Natural killer cell (primary cell): ENCODE measurements around the gene ZNF415. TPM values are rescaled to one million over a fixed set of nuclear protein-coding genes. Genes with fewer than 3 reads are reported as not detected.
"Not testable (repeated sequence)": the region's sequence is repeated elsewhere in the genome, so short reads cannot be mapped to it uniquely, and the experiment has no call there.

ENCODE experiments used
- ATAC-seq, 3 donors: fragments of 150-1000 bp in 2 of 3; fragments of 200-7000 bp in 1 of 3; cut with Tn5 transposase; 1 replicate in 1 of 3; 2 replicates in 2 of 3; pipeline ENCODE4 v1.10.0; 2021; ENCODE audit warnings: mild to moderate bottlenecking in 2 of 3, moderate library complexity in 2 of 3
- DNase-seq, 2 donors: peaks; one replicate each; pipeline versions ENCODE4 v3.0.0 to v3.0.0-alpha.2; 2013 to 2021; ENCODE audit warnings: mixed read lengths in 1 of 2
- H3K27ac ChIP-seq: one replicate; pipeline ENCODE4 v1.5.1; 2013; ENCODE audit warnings: mild to moderate bottlenecking, low read length
- H3K27me3 ChIP-seq: one replicate; pipeline ENCODE4 v1.6.1; 2013; ENCODE audit warnings: low read length; ENCODE audit not compliant: control insufficient read depth, insufficient read depth
- H3K36me3 ChIP-seq: one replicate; pipeline ENCODE4 v1.6.1; 2013; ENCODE audit warnings: low read length; ENCODE audit not compliant: control insufficient read depth, insufficient read depth
- H3K4me1 ChIP-seq: one replicate; pipeline ENCODE4 v1.6.1; 2013; ENCODE audit warnings: low read length; ENCODE audit not compliant: control insufficient read depth, insufficient read depth
- H3K4me3 ChIP-seq: one replicate; pipeline ENCODE4 v1.5.1; 2013; ENCODE audit warnings: low read length
- H3K9me3 ChIP-seq: one replicate; pipeline ENCODE4 v1.6.1; 2013; ENCODE audit warnings: low read length; ENCODE audit not compliant: control insufficient read depth, insufficient read depth
- H3K27ac Mint-ChIP-seq, 2 donors: one replicate each; pipeline ENCODE4 v1.8.0; 2022; ENCODE audit warnings: mild to moderate bottlenecking in 2 of 2, mixed read lengths in 2 of 2, moderate library complexity in 1 of 2
- H3K27me3 Mint-ChIP-seq, 2 donors: one replicate each; pipeline ENCODE4 v1.8.0; 2022; ENCODE audit warnings: low read depth in 2 of 2, mixed read lengths in 2 of 2
- H3K36me3 Mint-ChIP-seq: one replicate; pipeline ENCODE4 v1.8.0; 2022; ENCODE audit warnings: mixed read lengths
- H3K4me1 Mint-ChIP-seq, 2 donors: one replicate each; pipeline ENCODE4 v1.8.0; 2022; ENCODE audit warnings: mixed read lengths in 2 of 2
- H3K4me3 Mint-ChIP-seq: one replicate; pipeline ENCODE4 v1.8.0; 2022; ENCODE audit warnings: mild to moderate bottlenecking, moderate library complexity, mixed read lengths
- H3K9me3 Mint-ChIP-seq, 2 donors: one replicate each; pipeline ENCODE4 v1.8.0; 2022; ENCODE audit warnings: mixed read lengths in 2 of 2
- WGBS: methylation state at CpG from one replicate; pipeline ENCODE4 v1.1.7; 2013; ENCODE audit warnings: missing lambda C conversion rate; ENCODE audit not compliant: insufficient coverage; 5-methylcytosine and 5-hydroxymethylcytosine counted together
- intact Hi-C: fragments of 100-400 bp; cut with micrococcal nuclease; formaldehyde crosslinking; loops from one replicate; pipeline ENCODE4 v1.14.2; 2022
- total RNA-seq, 4 donors: library from RNA; stranded (reverse); fragments of 120-200 nt in 1 of 4; gene quantifications; one replicate each; pipeline versions ENCODE4 v1.2.3 to v1.2.4, GENCODE V29; 2013 to 2022
- TF ChIP-seq, protein P1 (sequence below): fragments of 200-600 bp; IDR thresholded peaks from one replicate; pipeline ENCODE4 v1.8.0; 2022; ENCODE audit warnings: antibody characterized with exemption

ZNF415 gene
- total RNA-seq, 3 donors from 2014 or later (not counting 1 experiment from before 2014, with no cell fraction given) = 1.3 to 3.1 (median 1.7) TPM

DNA sequence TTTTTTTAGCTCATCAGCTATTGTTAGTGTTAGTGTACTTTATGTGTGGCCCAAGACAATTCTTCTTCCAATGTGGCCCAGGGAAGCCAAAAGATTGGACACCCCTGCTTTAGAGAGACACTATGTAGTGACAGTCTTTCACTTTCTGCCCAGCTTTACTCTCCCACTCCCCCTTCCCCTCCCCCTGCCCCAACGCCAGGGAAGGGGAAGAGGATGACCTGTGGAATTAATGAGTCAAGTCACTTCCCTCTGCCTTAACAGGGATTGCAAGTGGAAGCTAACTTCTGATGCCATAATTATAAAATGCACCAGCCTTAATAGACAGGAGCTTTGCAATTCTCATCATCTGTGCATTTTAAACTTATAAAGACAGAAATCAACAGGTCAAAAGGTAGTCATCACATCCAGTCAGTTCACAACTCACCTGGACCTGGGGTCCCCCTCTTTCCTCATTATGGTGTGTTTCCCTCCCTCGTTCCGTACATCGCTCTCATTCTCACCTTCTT, 1.6 kb downstream of the ZNF415 start:
- H3K36me3 Mint-ChIP-seq = peaks cover 18% of the 10 kb centered on the region
- TF ChIP-seq, protein P1, sequence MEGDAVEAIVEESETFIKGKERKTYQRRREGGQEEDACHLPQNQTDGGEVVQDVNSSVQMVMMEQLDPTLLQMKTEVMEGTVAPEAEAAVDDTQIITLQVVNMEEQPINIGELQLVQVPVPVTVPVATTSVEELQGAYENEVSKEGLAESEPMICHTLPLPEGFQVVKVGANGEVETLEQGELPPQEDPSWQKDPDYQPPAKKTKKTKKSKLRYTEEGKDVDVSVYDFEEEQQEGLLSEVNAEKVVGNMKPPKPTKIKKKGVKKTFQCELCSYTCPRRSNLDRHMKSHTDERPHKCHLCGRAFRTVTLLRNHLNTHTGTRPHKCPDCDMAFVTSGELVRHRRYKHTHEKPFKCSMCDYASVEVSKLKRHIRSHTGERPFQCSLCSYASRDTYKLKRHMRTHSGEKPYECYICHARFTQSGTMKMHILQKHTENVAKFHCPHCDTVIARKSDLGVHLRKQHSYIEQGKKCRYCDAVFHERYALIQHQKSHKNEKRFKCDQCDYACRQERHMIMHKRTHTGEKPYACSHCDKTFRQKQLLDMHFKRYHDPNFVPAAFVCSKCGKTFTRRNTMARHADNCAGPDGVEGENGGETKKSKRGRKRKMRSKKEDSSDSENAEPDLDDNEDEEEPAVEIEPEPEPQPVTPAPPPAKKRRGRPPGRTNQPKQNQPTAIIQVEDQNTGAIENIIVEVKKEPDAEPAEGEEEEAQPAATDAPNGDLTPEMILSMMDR = no peak
- Histone ChIP-seq H3K4me1 (peaks cover 15% of the 10 kb centered on the region), H3K9me3 (peaks cover 24% of the 10 kb centered on the region), H3K36me3 (no peaks in the 10 kb centered on the region), H3K4me3 (no peak overlapping the region), H3K27me3 (peaks cover 5% of the 10 kb centered on the region), H3K27ac (no peak overlapping the region)
- no peak for ATAC-seq
- H3K4me1 Mint-ChIP-seq = peaks cover 7 to 21% of the 10 kb centered on the region in 2 donors
- H3K27me3 Mint-ChIP-seq = no peaks in the 10 kb centered on the region
- peaks cover 3 to 7% of the 10 kb centered on the region in 2 donors for H3K9me3 Mint-ChIP-seq
- peak overlapping the region; percentile 69 for H3K4me3 Mint-ChIP-seq
- no peak for DNase-seq
- WGBS = 94% methylated on average over 3 of the region's 4 CpGs
- intact Hi-C loops = no loop called here
- peak overlapping the region in 1 of 2 donors; percentile 59 for H3K27ac Mint-ChIP-seq

DNA sequence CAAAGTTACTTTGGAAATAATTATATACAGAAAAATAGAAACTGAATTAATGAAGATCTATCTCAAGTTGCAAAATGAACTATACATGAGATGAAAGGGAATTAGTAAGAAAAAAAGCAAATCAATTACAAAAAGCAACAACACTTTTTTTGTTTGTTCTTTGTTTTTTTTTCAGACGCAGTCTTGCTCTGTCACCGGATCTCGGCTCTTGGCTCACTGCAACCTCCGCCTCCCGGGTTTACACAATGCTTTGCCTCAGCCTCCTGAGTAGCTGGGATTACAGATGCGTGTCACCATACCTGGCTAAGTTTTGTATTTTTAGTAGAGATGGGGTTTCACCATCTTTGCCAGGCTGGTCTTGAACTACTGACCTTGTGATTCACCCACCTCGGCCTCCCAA, 2.2 kb downstream of the ZNF415 start:
- H3K27me3 ChIP-seq = peaks cover 5% of the 10 kb centered on the region

DNA sequence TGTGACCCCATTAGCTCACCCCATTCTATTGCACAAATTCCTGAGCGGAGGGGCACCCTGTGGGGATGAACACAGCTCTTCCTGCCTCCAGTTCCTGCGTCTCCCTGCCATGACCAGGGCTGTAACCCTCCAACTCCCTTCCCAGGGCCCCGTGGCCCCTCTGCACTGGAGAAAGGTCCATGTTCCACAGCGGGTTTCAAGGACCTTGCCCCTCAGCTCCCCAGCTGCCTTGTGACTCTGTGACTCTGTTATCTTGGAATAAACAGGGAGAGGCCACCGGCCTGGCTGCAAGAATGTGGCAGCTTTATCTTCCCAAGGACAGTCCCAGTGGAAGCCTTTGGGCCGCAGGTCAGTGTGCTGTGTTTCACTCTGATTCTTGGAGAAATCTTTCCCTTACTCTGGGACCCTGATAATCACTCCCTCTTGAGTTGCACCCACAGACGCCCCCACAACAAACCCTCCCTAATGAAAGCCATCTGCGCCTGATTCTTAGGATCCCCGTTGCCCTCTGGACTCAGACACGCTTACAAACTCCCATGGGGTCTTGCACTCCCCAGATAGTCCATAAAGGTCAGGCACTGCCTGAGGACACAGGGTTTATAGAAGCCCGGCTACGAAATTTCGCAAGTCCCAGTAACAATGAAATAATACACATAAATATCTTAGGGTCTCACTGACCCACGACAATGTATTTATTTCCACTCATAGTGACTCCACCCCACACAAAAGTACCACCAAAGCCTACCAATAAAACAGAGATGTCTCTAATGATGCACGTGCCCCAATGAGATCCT, 5.8 kb downstream of the ZNF415 start:
- ATAC-seq, H3K4me3 Mint-ChIP-seq, H3K27me3 Mint-ChIP-seq, H3K27ac ChIP-seq, H3K27me3 ChIP-seq, H3K36me3 ChIP-seq, H3K9me3 Mint-ChIP-seq, DNase-seq, H3K4me3 ChIP-seq, H3K9me3 ChIP-seq, H3K4me1 ChIP-seq, intact Hi-C loops, H3K36me3 Mint-ChIP-seq, H3K27ac Mint-ChIP-seq: not testable (repeated sequence)
- 87% methylated on average over 8 of the region's 15 CpGs for WGBS
- peaks cover 4 to 17% of the 10 kb centered on the region in 2 donors for H3K4me1 Mint-ChIP-seq

More for the DNA sequence above, 2.2 kb downstream of the ZNF415 start:
- Histone ChIP-seq H3K27ac (no peak overlapping the region), H3K36me3 (no peaks in the 10 kb centered on the region), H3K4me3 (no peak overlapping the region), H3K9me3 (peaks cover 24% of the 10 kb centered on the region), H3K4me1 (peaks cover 15% of the 10 kb centered on the region)
- Mint-ChIP-seq H3K4me1 (peaks cover 7 to 21% of the 10 kb centered on the region in 2 donors), H3K36me3 (peaks cover 14% of the 10 kb centered on the region), H3K4me3 (no peak overlapping the region), H3K27me3 (no peaks in the 10 kb centered on the region), H3K9me3 (peaks cover 3 to 4% of the 10 kb centered on the region in 2 donors), H3K27ac (no peak overlapping the region)
- DNase-seq = no peak
- ATAC-seq = no peak
- TF ChIP-seq, protein P1 = no peak
- WGBS = 98% methylated on average over 7 of the region's 7 CpGs
- intact Hi-C loops = no loop called here

DNA sequence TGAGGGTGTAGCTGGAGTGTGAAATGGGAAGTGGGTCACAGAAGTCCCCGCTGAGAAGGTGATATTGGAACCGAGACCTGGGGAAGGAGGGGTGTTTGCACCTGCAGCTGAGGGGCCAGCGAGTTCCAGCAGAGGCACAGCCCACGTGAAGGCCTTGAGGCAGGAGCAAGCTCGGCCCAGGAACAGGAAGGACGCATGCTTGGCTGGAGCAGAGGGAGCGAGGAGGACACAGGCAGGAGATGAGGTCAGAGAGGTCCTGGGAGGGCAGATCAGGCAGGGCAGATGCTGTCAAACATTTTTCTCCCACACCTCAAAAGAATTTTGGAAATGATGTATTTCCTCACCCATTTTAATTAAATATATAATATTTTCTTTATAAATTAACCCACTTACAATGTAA, 9.3 kb downstream of the ZNF415 start:
- ATAC-seq (no peak), DNase-seq (no peak)
- no peaks in the 10 kb centered on the region for H3K27me3 Mint-ChIP-seq
- H3K27me3 ChIP-seq = no peaks in the 10 kb centered on the region
- no peak overlapping the region for H3K27ac ChIP-seq
- peaks cover 0 to 9% of the 10 kb centered on the region in 2 donors for H3K4me1 Mint-ChIP-seq
- H3K4me3 ChIP-seq = no peak overlapping the region
- TF ChIP-seq, protein P1 = no peak
- no peaks in the 10 kb centered on the region for H3K9me3 ChIP-seq
- no peaks in the 10 kb centered on the region for H3K9me3 Mint-ChIP-seq
- no peaks in the 10 kb centered on the region for H3K4me1 ChIP-seq
- 91% methylated on average over 7 of the region's 7 CpGs for WGBS
- no peaks in the 10 kb centered on the region for H3K36me3 ChIP-seq
- H3K4me3 Mint-ChIP-seq = no peak overlapping the region
- peaks cover 2% of the 10 kb centered on the region for H3K36me3 Mint-ChIP-seq
- intact Hi-C loops = no loop called here
- H3K27ac Mint-ChIP-seq = no peak overlapping the region
